OCI-LY1 (cell line): ENCODE measurements around the gene RPL38.

Experiments used
- H2AFZ ChIP-seq: fragments of 200-600 bp; sonication (generic), shearing (Covaris generic); 2 replicates; pipeline ENCODE4 v1.6.0; 2014; ENCODE audit warnings: antibody characterized with exemption, mild to moderate bottlenecking, low read length
- H3F3A ChIP-seq: fragments of 200-600 bp; sonication (generic), shearing (Covaris generic); 2 replicates; pipeline ENCODE4 v1.6.0; 2014; ENCODE audit warnings: mild to moderate bottlenecking, antibody characterized with exemption, low read length, moderate library complexity; ENCODE audit not compliant: insufficient read depth
- H3K27ac ChIP-seq: fragments of 200-600 bp; sonication (generic); 2 replicates; pipeline ENCODE4 v1.5.1; 2014; ENCODE audit warnings: low read length, mixed run types, mild to moderate bottlenecking, low read depth; ENCODE audit not compliant: poor library complexity, severe bottlenecking
- H3K27me3 ChIP-seq: fragments of 200-600 bp; sonication (generic); 2 replicates; pipeline ENCODE4 v1.6.0; 2014; ENCODE audit warnings: antibody characterized with exemption, mild to moderate bottlenecking, low read length, moderate library complexity; ENCODE audit not compliant: insufficient read depth
- H3K36me3 ChIP-seq: fragments of 200-600 bp; sonication (generic); 2 replicates; pipeline ENCODE4 v1.6.1; 2014; ENCODE audit warnings: mild to moderate bottlenecking, antibody characterized with exemption, low read length, moderate library complexity, mixed read lengths; ENCODE audit not compliant: insufficient read depth
- H3K4me1 ChIP-seq: fragments of 200-600 bp; sonication (generic); 2 replicates; pipeline ENCODE4 v1.5.1; 2014; ENCODE audit warnings: mild to moderate bottlenecking, low read length, moderate library complexity; ENCODE audit not compliant: insufficient read depth, severe bottlenecking
- H3K4me2 ChIP-seq: fragments of 200-600 bp; sonication (generic), shearing (Covaris generic); 2 replicates; pipeline ENCODE4 v1.6.1; 2014; ENCODE audit warnings: low read length
- H3K4me3 ChIP-seq: fragments of 200-600 bp; sonication (generic); 2 replicates; pipeline ENCODE4 v1.5.1; 2014; ENCODE audit warnings: low read length, low read depth, mild to moderate bottlenecking, mixed read lengths; ENCODE audit not compliant: poor library complexity, severe bottlenecking
- H3K79me2 ChIP-seq: fragments of 200-600 bp; shearing (Covaris generic); 2 replicates; pipeline ENCODE4 v1.6.1; 2016; ENCODE audit warnings: mixed run types, low read length, mixed read lengths; ENCODE audit not compliant: insufficient read depth
- H3K9ac ChIP-seq: fragments of 200-600 bp; sonication (generic), shearing (Covaris generic); 2 replicates; pipeline ENCODE4 v1.6.1; 2014; ENCODE audit warnings: mild to moderate bottlenecking, low read length, mixed read lengths
- H3K9me2 ChIP-seq: fragments of 200-600 bp; sonication (generic), shearing (Covaris generic); 2 replicates; pipeline ENCODE4 v1.6.1; 2014; ENCODE audit warnings: low read depth, mild to moderate bottlenecking, low read length, mixed read lengths
- H3K9me3 ChIP-seq: fragments of 200-600 bp; shearing (Covaris generic); 2 replicates; pipeline ENCODE4 v1.6.1; 2014; ENCODE audit warnings: low read length, mixed read lengths
- H4K20me1 ChIP-seq: fragments of 200-600 bp; sonication (generic), shearing (Covaris generic); 2 replicates; pipeline ENCODE4 v1.6.0; 2016; ENCODE audit warnings: mild to moderate bottlenecking, low read length; ENCODE audit not compliant: insufficient read depth
- CTCF ChIP-seq: fragments of 200-600 bp; sonication (generic), shearing (Covaris generic); IDR thresholded peaks from 2 replicates; pipeline ENCODE4 v1.5.1; 2017; ENCODE audit warnings: mild to moderate bottlenecking, antibody characterized with exemption, low read length, moderate library complexity, mixed read lengths
- EZH2 ChIP-seq: fragments of 200-600 bp; sonication (generic), shearing (Covaris generic); IDR thresholded peaks from 2 replicates; pipeline ENCODE4 v1.8.0; 2017; ENCODE audit warnings: borderline replicate concordance, mixed run types, mild to moderate bottlenecking, antibody characterized with exemption, low read length, moderate library complexity, mixed read lengths

RPL38 gene

GRCh38 chr17:74220219-74220618, 16.7 kb downstream of the RPL38 start:
- Histone ChIP-seq H3K4me1 (no peaks in the 10 kb centered on the region), H3K27ac (no peak overlapping the region), H3K27me3 (no peaks in the 10 kb centered on the region; the same call in 1 of the 2 replicates), H3K4me3 (no peak overlapping the region), H3K9ac (no peak overlapping the region), H3K36me3 (no peaks in the 10 kb centered on the region), H4K20me1 (no peaks in the 10 kb centered on the region), H2AFZ (no peak overlapping the region), H3K4me2 (no peak overlapping the region), H3K79me2 (no peaks in the 10 kb centered on the region), H3F3A (no peaks in the 10 kb centered on the region), H3K9me2 (no peaks in the 10 kb centered on the region), H3K9me3 (no peaks in the 10 kb centered on the region)
- TF ChIP-seq EZH2 (no peak), CTCF (no peak)

GRCh38 chr17:74220946-74221818, 17.7 kb downstream of the RPL38 start:
- Histone ChIP-seq H3K79me2 (no peaks in the 10 kb centered on the region), H3K9ac (no peak overlapping the region), H2AFZ (no peak overlapping the region), H3K4me1 (no peaks in the 10 kb centered on the region), H3K27me3 (no peaks in the 10 kb centered on the region), H3K9me2 (no peaks in the 10 kb centered on the region), H3K27ac (no peak overlapping the region), H3F3A (no peaks in the 10 kb centered on the region), H3K4me2 (no peak overlapping the region), H3K36me3 (no peaks in the 10 kb centered on the region), H3K4me3 (no peak overlapping the region), H4K20me1 (no peaks in the 10 kb centered on the region), H3K9me3 (no peaks in the 10 kb centered on the region)
- TF ChIP-seq CTCF (no peak), EZH2 (no peak)

- Histone ChIP-seq H3K4me2 (no peak overlapping the region), H3K79me2 (no peaks in the 10 kb centered on the region), H2AFZ (no peak overlapping the region), H3K4me1 (no peaks in the 10 kb centered on the region), H3K27me3 (no peaks in the 10 kb centered on the region), H3K27ac (no peak overlapping the region), H3K9me2 (no peaks in the 10 kb centered on the region), H3F3A (no peaks in the 10 kb centered on the region), H4K20me1 (no peaks in the 10 kb centered on the region), H3K36me3 (no peaks in the 10 kb centered on the region), H3K9ac (no peak overlapping the region), H3K9me3 (no peaks in the 10 kb centered on the region), H3K4me3 (no peak overlapping the region)
- no peak for TF ChIP-seq EZH2
These were observed 18.9 kb downstream of the RPL38 start for GRCh38 chr17:74222399-74222798.
